ENCODE data around the gene P4HA1.
"Not testable (repeated sequence)": the region's sequence is repeated elsewhere in the genome, so short reads cannot be mapped to it uniquely, and the experiment has no call there.

P4HA1 gene

DNA sequence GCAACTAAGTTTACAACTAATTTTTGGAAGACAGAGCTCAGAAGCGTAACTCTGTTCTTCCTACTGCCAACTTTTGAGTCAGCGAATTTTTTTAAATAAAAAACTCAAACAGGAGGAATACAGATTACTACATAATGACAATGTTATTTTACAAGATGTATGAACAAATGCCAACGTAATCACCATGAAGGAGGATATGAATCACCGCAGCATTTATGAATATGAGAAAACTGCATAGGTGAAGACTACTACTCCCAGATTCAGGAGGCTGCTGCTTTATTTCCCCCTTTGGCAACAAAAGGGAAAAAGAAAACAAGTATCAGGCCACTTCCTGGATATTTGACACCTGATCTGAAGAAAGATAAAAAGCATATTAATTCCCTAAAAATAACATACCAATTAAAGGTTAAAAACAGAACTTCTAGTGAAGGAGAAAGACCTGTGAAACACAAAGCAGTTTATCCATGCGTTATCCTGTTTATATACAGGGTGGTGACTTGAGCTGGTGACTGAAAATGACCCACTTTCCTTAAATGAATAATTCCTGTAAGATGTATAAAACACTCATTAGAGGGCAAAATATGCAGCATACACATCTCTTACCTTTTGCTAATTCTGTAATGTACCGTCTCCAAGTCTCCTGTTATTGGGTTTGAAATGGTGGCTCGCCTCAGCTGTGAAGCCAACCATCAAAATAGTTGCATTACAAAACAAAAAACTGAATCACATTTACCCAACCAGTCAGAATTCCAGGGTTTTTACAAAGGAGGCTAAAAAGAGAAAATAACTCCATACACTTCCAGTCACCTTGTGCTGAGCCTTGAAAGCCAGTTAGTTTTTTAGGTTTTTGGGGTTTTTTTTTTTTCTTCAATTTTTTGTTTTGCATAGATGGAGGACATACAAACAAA, 52.0 kb downstream of the P4HA1 start:
- Histone ChIP-seq H3K36me3 (ENCODE audit: control insufficient read depth in 2 of 2, insufficient read depth in 2 of 2, low read length in 2 of 2) (peaks cover 14 to 15% of the 10 kb centered on the region in 2 donors), H3K9ac (ENCODE audit: low read depth in 1 of 2, low read length in 2 of 2) (no peak overlapping the region), H3K27me3 (ENCODE audit: control insufficient read depth in 2 of 2, insufficient read depth in 2 of 2, low read length in 2 of 2) (no peaks in the 10 kb centered on the region), H3K4me1 (ENCODE audit: control insufficient read depth in 2 of 2, insufficient read depth in 2 of 2, low read length in 2 of 2) (no peaks in the 10 kb centered on the region), H3K4me3 (ENCODE audit: low read length in 2 of 2) (no peak overlapping the region), H3K27ac (ENCODE audit: low read depth in 2 of 2, low read length in 2 of 2) (no peak overlapping the region), H3K9me3 (ENCODE audit: control insufficient read depth in 2 of 2, low read length in 2 of 2) (no peaks in the 10 kb centered on the region)

DNA sequence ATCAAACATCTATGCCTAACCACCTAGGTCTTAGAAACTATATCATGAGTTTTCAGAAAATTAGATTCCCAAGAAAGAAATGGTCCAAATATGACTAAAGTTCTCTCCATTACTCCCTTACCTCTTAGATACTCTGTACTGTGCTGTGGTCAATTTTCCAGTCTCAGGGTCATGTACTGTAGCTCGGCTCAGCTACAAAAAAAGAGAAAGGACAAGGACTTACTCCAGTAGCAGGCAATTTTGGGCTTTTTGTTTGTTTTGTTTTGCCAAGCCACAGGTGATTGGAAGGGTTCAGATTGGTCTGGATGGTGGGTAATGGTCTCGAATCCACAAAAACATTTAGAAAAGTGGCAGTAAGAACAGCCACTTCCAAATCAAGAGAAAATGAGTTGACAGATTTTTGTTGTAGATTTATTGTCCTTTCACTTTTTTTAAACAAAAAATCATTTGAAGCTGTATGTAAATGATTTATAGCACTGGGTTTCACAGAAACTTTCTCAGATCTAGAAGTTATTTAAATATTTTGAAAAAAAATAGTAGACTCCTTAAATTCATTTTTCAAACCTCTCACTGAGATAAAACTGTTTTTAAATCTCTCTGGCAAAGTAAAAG, 52.8 kb downstream of the P4HA1 start:
- H3K9me3 ChIP-seq (ENCODE audit: control insufficient read depth in 2 of 2, low read length in 2 of 2) = no peaks in the 10 kb centered on the region
- H3K4me1 ChIP-seq (ENCODE audit: control insufficient read depth in 2 of 2, insufficient read depth in 2 of 2, low read length in 2 of 2) = no peaks in the 10 kb centered on the region
- no peak overlapping the region for H3K9ac ChIP-seq (ENCODE audit: low read depth in 1 of 2, low read length in 2 of 2)
- H3K4me3 ChIP-seq (ENCODE audit: low read length in 2 of 2) = no peak overlapping the region
- no peak overlapping the region for H3K27ac ChIP-seq (ENCODE audit: low read depth in 2 of 2, low read length in 2 of 2)
- H3K36me3 ChIP-seq (ENCODE audit: control insufficient read depth in 2 of 2, insufficient read depth in 2 of 2, low read length in 2 of 2) = peaks cover 14 to 15% of the 10 kb centered on the region in 2 donors
- no peaks in the 10 kb centered on the region for H3K27me3 ChIP-seq (ENCODE audit: control insufficient read depth in 2 of 2, insufficient read depth in 2 of 2, low read length in 2 of 2)

DNA sequence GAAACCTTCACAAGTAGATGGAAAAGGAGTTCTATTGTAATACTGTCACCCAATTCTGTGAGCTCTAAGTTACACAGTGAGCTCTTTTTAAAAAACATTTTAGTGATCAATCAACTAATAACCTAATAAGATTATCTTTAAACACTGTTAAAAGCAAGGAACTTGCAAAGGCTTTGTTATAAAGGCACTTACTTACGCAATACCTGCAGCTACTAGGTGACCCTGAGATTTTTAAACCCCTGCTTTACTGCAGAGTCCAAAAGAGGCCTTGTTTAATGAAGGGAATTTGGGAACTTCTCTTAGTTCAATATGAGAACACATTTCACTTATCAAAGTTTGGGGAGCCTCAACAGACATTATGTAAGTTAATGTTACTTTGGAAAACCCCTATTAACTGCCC, 53.3 kb downstream of the P4HA1 start:
- Histone ChIP-seq H3K36me3 (ENCODE audit: control insufficient read depth in 2 of 2, insufficient read depth in 2 of 2, low read length in 2 of 2) (peaks cover 14 to 15% of the 10 kb centered on the region in 2 donors), H3K9ac (ENCODE audit: low read depth in 1 of 2, low read length in 2 of 2) (no peak overlapping the region), H3K9me3 (ENCODE audit: control insufficient read depth in 2 of 2, low read length in 2 of 2) (no peaks in the 10 kb centered on the region), H3K4me3 (ENCODE audit: low read length in 2 of 2) (no peak overlapping the region), H3K27me3 (ENCODE audit: control insufficient read depth in 2 of 2, insufficient read depth in 2 of 2, low read length in 2 of 2) (no peaks in the 10 kb centered on the region), H3K4me1 (ENCODE audit: control insufficient read depth in 2 of 2, insufficient read depth in 2 of 2, low read length in 2 of 2) (no peaks in the 10 kb centered on the region), H3K27ac (ENCODE audit: low read depth in 2 of 2, low read length in 2 of 2) (no peak overlapping the region)

DNA sequence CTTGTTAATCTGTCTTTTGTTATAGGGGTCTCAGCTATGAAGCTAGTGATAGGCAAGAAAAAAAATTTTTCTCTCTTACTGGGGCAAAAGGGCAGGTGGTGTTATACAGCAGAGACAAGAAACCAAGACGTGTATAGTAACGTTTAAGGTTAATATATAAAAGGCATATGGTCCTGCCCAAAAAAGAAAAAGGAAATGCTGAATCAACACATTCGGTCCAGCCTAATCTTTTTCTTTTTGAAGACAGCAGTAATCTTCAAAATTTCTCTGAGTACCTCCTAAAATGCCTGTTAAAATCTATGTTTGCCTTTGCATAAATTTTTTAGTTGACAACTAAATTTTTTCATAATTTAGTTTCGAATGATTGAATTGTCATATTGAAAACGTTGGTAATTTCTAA, 54.5 kb downstream of the P4HA1 start:
- H3K4me3 ChIP-seq (ENCODE audit: low read length in 2 of 2) = no peak overlapping the region
- H3K9ac ChIP-seq (ENCODE audit: low read depth in 1 of 2, low read length in 2 of 2) = no peak overlapping the region
- H3K27me3 ChIP-seq (ENCODE audit: control insufficient read depth in 2 of 2, insufficient read depth in 2 of 2, low read length in 2 of 2) = no peaks in the 10 kb centered on the region
- H3K4me1 ChIP-seq (ENCODE audit: control insufficient read depth in 2 of 2, insufficient read depth in 2 of 2, low read length in 2 of 2) = no peaks in the 10 kb centered on the region
- peaks cover 14 to 15% of the 10 kb centered on the region in 2 donors for H3K36me3 ChIP-seq (ENCODE audit: control insufficient read depth in 2 of 2, insufficient read depth in 2 of 2, low read length in 2 of 2)
- H3K27ac ChIP-seq (ENCODE audit: low read depth in 2 of 2, low read length in 2 of 2) = no peak overlapping the region
- no peaks in the 10 kb centered on the region for H3K9me3 ChIP-seq (ENCODE audit: control insufficient read depth in 2 of 2, low read length in 2 of 2)

DNA sequence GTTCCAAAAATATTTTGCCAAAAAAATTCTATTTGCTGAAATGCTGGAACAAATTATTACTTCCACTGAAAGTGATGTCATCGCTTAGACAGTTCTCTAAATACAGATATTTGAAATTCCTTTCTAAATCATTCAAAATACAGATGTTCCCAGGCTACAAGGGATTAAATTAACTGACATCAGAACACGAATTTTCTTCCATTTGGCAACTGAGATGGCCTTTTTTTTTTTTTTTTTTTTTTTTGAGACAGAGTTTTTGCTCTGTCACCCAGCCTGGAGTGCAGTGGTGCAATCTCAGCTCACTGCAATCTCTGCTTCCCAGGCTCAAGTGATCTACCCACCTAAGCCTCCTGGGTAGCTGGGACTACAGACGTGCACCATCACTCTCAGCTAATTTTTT, 57.0 kb downstream of the P4HA1 start:
- Histone ChIP-seq H3K9me3 (ENCODE audit: control insufficient read depth in 2 of 2, low read length in 2 of 2) (no peaks in the 10 kb centered on the region), H3K27me3 (ENCODE audit: control insufficient read depth in 2 of 2, insufficient read depth in 2 of 2, low read length in 2 of 2) (no peaks in the 10 kb centered on the region), H3K36me3 (ENCODE audit: control insufficient read depth in 2 of 2, insufficient read depth in 2 of 2, low read length in 2 of 2) (peaks cover 8 to 13% of the 10 kb centered on the region in 2 donors), H3K27ac (ENCODE audit: low read depth in 2 of 2, low read length in 2 of 2) (no peak overlapping the region), H3K4me3 (ENCODE audit: low read length in 2 of 2) (no peak overlapping the region), H3K9ac (ENCODE audit: low read depth in 1 of 2, low read length in 2 of 2) (no peak overlapping the region), H3K4me1 (ENCODE audit: control insufficient read depth in 2 of 2, insufficient read depth in 2 of 2, low read length in 2 of 2) (no peaks in the 10 kb centered on the region)

DNA sequence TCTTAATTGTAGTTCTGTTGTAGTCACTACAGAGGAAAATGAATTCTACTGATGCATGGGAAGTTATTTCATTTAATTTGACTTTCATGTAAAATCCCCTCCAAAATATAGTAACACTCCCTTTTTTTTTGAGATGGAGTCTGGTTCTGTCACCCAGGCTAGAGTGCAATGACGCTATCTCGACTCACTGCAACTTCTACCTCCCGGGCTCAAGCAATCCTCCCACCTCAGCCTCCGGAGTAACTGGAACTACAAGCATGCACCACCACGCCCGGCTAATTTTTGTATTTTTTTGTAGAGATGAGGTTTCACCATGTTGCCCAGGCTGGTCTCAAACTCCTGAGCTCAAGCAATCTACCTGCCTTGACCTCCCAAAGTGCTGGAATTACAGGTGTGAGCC, 60.4 kb downstream of the P4HA1 start:
- H3K9me3 ChIP-seq (ENCODE audit: control insufficient read depth in 2 of 2, low read length in 2 of 2); H3K36me3 ChIP-seq (ENCODE audit: control insufficient read depth in 2 of 2, insufficient read depth in 2 of 2, low read length in 2 of 2); H3K4me1 ChIP-seq (ENCODE audit: control insufficient read depth in 2 of 2, insufficient read depth in 2 of 2, low read length in 2 of 2); H3K4me3 ChIP-seq (ENCODE audit: low read length in 2 of 2); H3K27ac ChIP-seq (ENCODE audit: low read depth in 2 of 2, low read length in 2 of 2); H3K27me3 ChIP-seq (ENCODE audit: control insufficient read depth in 2 of 2, insufficient read depth in 2 of 2, low read length in 2 of 2); H3K9ac ChIP-seq (ENCODE audit: low read depth in 1 of 2, low read length in 2 of 2): not testable (repeated sequence)

DNA sequence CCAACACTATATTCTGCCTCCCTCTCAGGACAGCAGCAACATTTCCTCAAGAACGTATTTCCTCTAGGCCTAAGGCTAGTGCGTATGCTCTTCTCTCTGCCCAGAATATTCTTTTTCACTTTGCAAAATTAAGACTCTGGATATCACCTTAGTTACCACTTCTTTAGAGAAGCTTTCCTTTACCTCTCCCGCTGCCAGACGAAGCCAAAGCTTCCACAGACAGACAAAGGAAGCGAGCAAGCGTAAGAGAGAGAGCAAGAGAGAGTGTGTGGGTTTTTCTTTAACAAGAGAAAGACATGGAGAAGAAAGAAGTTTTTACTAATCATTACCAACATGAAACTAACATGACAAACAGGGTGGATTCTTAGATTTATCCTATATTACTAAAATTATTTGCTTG, 64.1 kb downstream of the P4HA1 start:
- Histone ChIP-seq H3K9ac (ENCODE audit: low read depth in 1 of 2, low read length in 2 of 2) (no peak overlapping the region), H3K9me3 (ENCODE audit: control insufficient read depth in 2 of 2, low read length in 2 of 2) (no peaks in the 10 kb centered on the region), H3K36me3 (ENCODE audit: control insufficient read depth in 2 of 2, insufficient read depth in 2 of 2, low read length in 2 of 2) (peaks cover 4 to 5% of the 10 kb centered on the region in 2 donors), H3K4me3 (ENCODE audit: low read length in 2 of 2) (no peak overlapping the region), H3K27ac (ENCODE audit: low read depth in 2 of 2, low read length in 2 of 2) (no peak overlapping the region), H3K27me3 (ENCODE audit: control insufficient read depth in 2 of 2, insufficient read depth in 2 of 2, low read length in 2 of 2) (no peaks in the 10 kb centered on the region), H3K4me1 (ENCODE audit: control insufficient read depth in 2 of 2, insufficient read depth in 2 of 2, low read length in 2 of 2) (no peaks in the 10 kb centered on the region)

DNA sequence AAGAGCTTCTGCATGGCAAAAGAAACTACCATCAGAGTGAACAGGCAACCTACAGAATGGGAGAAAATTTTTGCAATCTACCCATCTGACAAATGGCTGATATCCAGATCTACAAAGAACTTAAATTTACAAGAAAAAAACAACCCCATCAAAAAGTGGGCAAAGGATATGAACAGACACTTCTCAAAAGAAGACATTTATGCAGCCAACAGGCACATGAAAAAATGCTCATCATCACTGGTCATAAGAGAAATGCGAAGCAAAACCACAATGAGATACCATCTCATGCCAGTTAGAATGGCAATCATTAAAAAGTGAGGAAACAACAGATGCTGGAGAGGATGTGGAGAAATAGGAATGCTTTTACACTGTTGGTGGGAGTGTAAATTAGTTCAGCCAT, 70.0 kb downstream of the P4HA1 start:
- not testable (repeated sequence) for H3K36me3 ChIP-seq (ENCODE audit: control insufficient read depth in 2 of 2, insufficient read depth in 2 of 2, low read length in 2 of 2); H3K9me3 ChIP-seq (ENCODE audit: control insufficient read depth in 2 of 2, low read length in 2 of 2); H3K9ac ChIP-seq (ENCODE audit: low read depth in 1 of 2, low read length in 2 of 2); H3K4me1 ChIP-seq (ENCODE audit: control insufficient read depth in 2 of 2, insufficient read depth in 2 of 2, low read length in 2 of 2); H3K4me3 ChIP-seq (ENCODE audit: low read length in 2 of 2); H3K27ac ChIP-seq (ENCODE audit: low read depth in 2 of 2, low read length in 2 of 2); H3K27me3 ChIP-seq (ENCODE audit: control insufficient read depth in 2 of 2, insufficient read depth in 2 of 2, low read length in 2 of 2)

DNA sequence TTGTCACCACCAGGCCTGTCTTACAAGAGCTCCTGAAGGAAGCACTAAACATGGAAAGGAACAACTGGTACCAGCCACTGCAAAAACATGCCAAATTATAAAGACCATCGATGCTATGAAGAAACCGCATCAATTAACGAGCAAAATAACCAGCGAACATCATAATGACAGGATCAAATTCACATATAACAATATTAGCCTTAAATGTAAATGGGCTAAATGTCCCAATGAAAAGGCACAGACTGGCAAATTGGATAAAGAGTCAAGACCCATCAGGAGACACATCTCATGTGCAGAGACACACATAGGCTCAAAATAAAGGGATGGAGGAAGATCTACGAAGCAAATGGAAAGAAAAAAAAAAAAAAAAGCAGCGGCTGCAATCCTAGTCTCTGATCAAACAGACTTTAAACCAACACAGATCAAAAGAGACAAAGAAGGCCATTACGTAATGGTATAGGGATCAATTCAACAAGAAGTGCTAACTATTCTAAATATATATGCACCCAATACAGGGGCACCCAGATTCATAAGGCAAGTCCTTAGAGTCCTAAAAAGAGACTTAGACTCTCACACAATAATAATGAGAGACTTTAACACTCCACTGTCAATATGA, 73.1 kb downstream of the P4HA1 start:
- not testable (repeated sequence) for H3K27ac ChIP-seq (ENCODE audit: low read depth in 2 of 2, low read length in 2 of 2); H3K4me1 ChIP-seq (ENCODE audit: control insufficient read depth in 2 of 2, insufficient read depth in 2 of 2, low read length in 2 of 2); H3K9me3 ChIP-seq (ENCODE audit: control insufficient read depth in 2 of 2, low read length in 2 of 2); H3K4me3 ChIP-seq (ENCODE audit: low read length in 2 of 2); H3K27me3 ChIP-seq (ENCODE audit: control insufficient read depth in 2 of 2, insufficient read depth in 2 of 2, low read length in 2 of 2); H3K36me3 ChIP-seq (ENCODE audit: control insufficient read depth in 2 of 2, insufficient read depth in 2 of 2, low read length in 2 of 2); H3K9ac ChIP-seq (ENCODE audit: low read depth in 1 of 2, low read length in 2 of 2)

DNA sequence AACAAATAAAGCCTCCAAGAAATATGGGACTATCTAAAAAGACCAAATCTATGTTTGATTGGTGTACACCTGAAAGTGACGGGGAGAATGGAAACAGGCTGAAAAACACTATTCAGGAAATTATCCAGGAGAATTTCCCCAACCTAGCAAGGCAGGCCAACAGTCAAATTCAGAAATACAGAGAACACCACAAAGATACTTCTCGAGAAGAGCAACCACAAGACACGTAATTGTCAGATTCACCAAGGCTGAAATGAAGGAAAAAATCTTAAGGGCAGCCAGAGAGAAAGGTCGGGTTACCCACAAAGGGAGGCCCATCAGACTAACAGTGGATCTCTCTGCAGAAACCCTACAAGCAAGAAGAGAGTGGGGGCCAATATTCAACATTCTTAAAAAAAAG, 73.7 kb downstream of the P4HA1 start:
- H3K4me3 ChIP-seq (ENCODE audit: low read length in 2 of 2); H3K9ac ChIP-seq (ENCODE audit: low read depth in 1 of 2, low read length in 2 of 2); H3K4me1 ChIP-seq (ENCODE audit: control insufficient read depth in 2 of 2, insufficient read depth in 2 of 2, low read length in 2 of 2); H3K9me3 ChIP-seq (ENCODE audit: control insufficient read depth in 2 of 2, low read length in 2 of 2); H3K36me3 ChIP-seq (ENCODE audit: control insufficient read depth in 2 of 2, insufficient read depth in 2 of 2, low read length in 2 of 2); H3K27me3 ChIP-seq (ENCODE audit: control insufficient read depth in 2 of 2, insufficient read depth in 2 of 2, low read length in 2 of 2); H3K27ac ChIP-seq (ENCODE audit: low read depth in 2 of 2, low read length in 2 of 2): not testable (repeated sequence)
